OCI-LY7 (cell line): ENCODE data around the gene KCNQ1OT1. TPM values are rescaled to one million over a fixed set of nuclear protein-coding genes. Genes with fewer than 3 reads are reported as not detected.

Experiments used
- BruUV-seq: library from RNA; stranded (reverse); fragments of 400-500 nt; replicated peaks from 2 replicates; lab custom pipeline; 2021; lab: Mats Ljungman, UMichigan
- CTCF ChIA-PET: fragments of 300-600 bp; sonication (Branson Sonifier 250); formaldehyde crosslinking; loops from one replicate; lab custom pipeline; 2022; ENCODE audit warnings: antibody characterized with exemption; ENCODE audit not compliant: unreplicated experiment; lab: Charles Lee
- POLR2A ChIA-PET: fragments of 300-600 bp; sonication (Branson Sonifier 250); formaldehyde crosslinking; loops from one replicate; lab custom pipeline; 2022; ENCODE audit warnings: antibody characterized with exemption; lab: Charles Lee
- DNase-seq: peaks from one replicate; pipeline ENCODE4 v3.0.0-alpha.2; 2015; ENCODE audit warnings: low spot score
- H2AFZ ChIP-seq: fragments of 200-600 bp; sonication (generic), shearing (Covaris generic); 2 replicates; pipeline ENCODE4 v1.6.1; 2014; ENCODE audit warnings: mild to moderate bottlenecking, antibody characterized with exemption, low read length, moderate library complexity
- H3K27ac ChIP-seq: fragments of 200-600 bp; sonication (generic); 2 replicates; pipeline ENCODE4 v1.5.1; 2014; ENCODE audit warnings: mixed run types, low read depth, mild to moderate bottlenecking, moderate library complexity, low read length, inconsistent platforms; ENCODE audit not compliant: poor library complexity, severe bottlenecking
- H3K36me3 ChIP-seq: fragments of 200-600 bp; sonication (generic); 2 replicates; pipeline ENCODE4 v1.6.1; 2014; ENCODE audit warnings: mild to moderate bottlenecking, antibody characterized with exemption, low read length, moderate library complexity, mixed read lengths; ENCODE audit not compliant: insufficient read depth
- H3K4me1 ChIP-seq: fragments of 200-600 bp; sonication (generic); 2 replicates; pipeline ENCODE4 v1.5.1; 2014; ENCODE audit warnings: mild to moderate bottlenecking, low read length; ENCODE audit not compliant: insufficient read depth, poor library complexity, severe bottlenecking
- H3K4me2 ChIP-seq: fragments of 200-600 bp; sonication (generic); 2 replicates; pipeline ENCODE4 v1.6.1; 2014; ENCODE audit warnings: mild to moderate bottlenecking, low read length
- H3K4me3 ChIP-seq: fragments of 200-600 bp; sonication (generic); 2 replicates; pipeline ENCODE4 v1.5.1; 2014; ENCODE audit warnings: mild to moderate bottlenecking, low read depth, low read length; ENCODE audit not compliant: poor library complexity, severe bottlenecking
- H3K79me2 ChIP-seq: fragments of 200-600 bp; sonication (generic); 2 replicates; pipeline ENCODE4 v1.6.1; 2016; ENCODE audit warnings: low read depth, mild to moderate bottlenecking, low read length, moderate library complexity, mixed read lengths; ENCODE audit not compliant: insufficient read depth
- H3K9me2 ChIP-seq: fragments of 200-600 bp; sonication (generic); 2 replicates; pipeline ENCODE4 v1.6.1; 2016; ENCODE audit warnings: mild to moderate bottlenecking, low read length, mixed read lengths; ENCODE audit not compliant: insufficient read depth
- H3K9me3 ChIP-seq: fragments of 200-600 bp; sonication (generic); 2 replicates; pipeline ENCODE4 v1.6.1; 2014; ENCODE audit warnings: mild to moderate bottlenecking, mixed run types, low read length, mixed read lengths
- H4K20me1 ChIP-seq: fragments of 200-600 bp; sonication (generic); 2 replicates; pipeline ENCODE4 v1.6.1; 2014; ENCODE audit warnings: mild to moderate bottlenecking, antibody characterized with exemption, low read length, moderate library complexity, mixed read lengths; ENCODE audit not compliant: insufficient read depth
- CTCF ChIP-seq: fragments of 200-600 bp; sonication (generic); conservative IDR thresholded peaks from 2 replicates; pipeline ENCODE4 v1.5.1; 2014; ENCODE audit warnings: mild to moderate bottlenecking, antibody characterized with exemption, low read length, moderate library complexity, mixed read lengths
- EZH2phosphoT487 ChIP-seq: fragments of 200-600 bp; sonication (generic); IDR thresholded peaks from 2 replicates; pipeline ENCODE4 v1.6.1; 2018; ENCODE audit warnings: low read depth, borderline replicate concordance, mild to moderate bottlenecking, mixed run types, antibody characterized with exemption, low read length, moderate library complexity, mixed read lengths
- intact Hi-C: fragments of 100-400 bp; cut with micrococcal nuclease; formaldehyde crosslinking; loops from one replicate; pipeline ENCODE4 v1.10.0; 2022; ENCODE audit not compliant: unreplicated experiment
- total RNA-seq, 2 experiments: library from RNA; depleted of rRNA in 1 of 2; stranded (reverse); fragments of >200 nt in 1 of 2; shearing (Covaris generic) in 1 of 2; gene quantifications; 2 replicates each; pipeline ENCODE4 v1.2.3, GENCODE V29; 2014 to 2022

The KCNQ1OT1 gene
- total RNA-seq, 2 experiments from 2014 or later, result 2.9 to 3.4 TPM

GRCh38 chr11:2664376-2664775 is 35.4 kb downstream of the KCNQ1OT1 start:
- Histone ChIP-seq H3K4me2 (no peak overlapping the region), H3K9me3 (no peaks in the 10 kb centered on the region), H2AFZ (no peak overlapping the region), H3K27ac (no peak overlapping the region), H3K9me2 (no peaks in the 10 kb centered on the region), H3K4me1 (no peaks in the 10 kb centered on the region), H3K79me2 (no peaks in the 10 kb centered on the region), H4K20me1 (no peaks in the 10 kb centered on the region), H3K4me3 (no peak overlapping the region), H3K36me3 (no peaks in the 10 kb centered on the region)
- no peak for DNase-seq
- ChIA-PET CTCF (no interaction called here), POLR2A (no interaction called here)
- BruUV-seq, result no TSS peak
- intact Hi-C loops, result no loop called here
- TF ChIP-seq CTCF (no peak), EZH2phosphoT487 (no peak)

GRCh38 chr11:2663915-2664314 is 35.9 kb downstream of the KCNQ1OT1 start:
- Histone ChIP-seq H4K20me1 (no peaks in the 10 kb centered on the region), H3K9me3 (no peaks in the 10 kb centered on the region), H3K9me2 (no peaks in the 10 kb centered on the region), H3K27ac (no peak overlapping the region), H3K79me2 (no peaks in the 10 kb centered on the region), H3K36me3 (no peaks in the 10 kb centered on the region), H3K4me1 (no peaks in the 10 kb centered on the region), H3K4me3 (no peak overlapping the region), H3K4me2 (no peak overlapping the region), H2AFZ (no peak overlapping the region)
- no peak for DNase-seq
- intact Hi-C loops, result no loop called here
- no TSS peak for BruUV-seq
- ChIA-PET POLR2A (no interaction called here), CTCF (no interaction called here)
- TF ChIP-seq EZH2phosphoT487 (no peak), CTCF (no peak)

- Histone ChIP-seq H3K4me3 (no peak overlapping the region), H3K36me3 (no peaks in the 10 kb centered on the region), H4K20me1 (no peaks in the 10 kb centered on the region), H3K4me1 (no peaks in the 10 kb centered on the region), H3K79me2 (no peaks in the 10 kb centered on the region), H3K9me3 (no peaks in the 10 kb centered on the region), H3K4me2 (no peak overlapping the region), H3K9me2 (no peaks in the 10 kb centered on the region), H2AFZ (no peak overlapping the region), H3K27ac (no peak overlapping the region)
- no TSS peak for BruUV-seq
- intact Hi-C loops, result no loop called here
- DNase-seq, result no peak
- CTCF ChIA-PET, result no interaction called here
- POLR2A ChIA-PET, result no interaction called here
- TF ChIP-seq EZH2phosphoT487 (no peak), CTCF (no peak)
Measured at GRCh38 chr11:2663506-2663905, 36.3 kb downstream of the KCNQ1OT1 start.
